Natural killer cell (primary cell): ENCODE data around the gene TSPAN1. TPM values are rescaled to one million over a fixed set of nuclear protein-coding genes. Genes with fewer than 3 reads are reported as not detected.

Source experiments
- ATAC-seq, 3 donors: fragments of 150-1000 bp in 2 of 3; fragments of 200-7000 bp in 1 of 3; cut with Tn5 transposase; 1 replicate in 1 of 3; 2 replicates in 2 of 3; pipeline ENCODE4 v1.10.0; 2021; ENCODE audit warnings: mild to moderate bottlenecking in 2 of 3, moderate library complexity in 2 of 3
- DNase-seq, 2 donors: peaks; one replicate each; pipeline versions ENCODE4 v3.0.0 to v3.0.0-alpha.2; 2013 to 2021; ENCODE audit warnings: mixed read lengths in 1 of 2
- H3K27ac ChIP-seq: one replicate; pipeline ENCODE4 v1.5.1; 2013; ENCODE audit warnings: mild to moderate bottlenecking, low read length
- H3K27me3 ChIP-seq: one replicate; pipeline ENCODE4 v1.6.1; 2013; ENCODE audit warnings: low read length; ENCODE audit not compliant: control insufficient read depth, insufficient read depth
- H3K36me3 ChIP-seq: one replicate; pipeline ENCODE4 v1.6.1; 2013; ENCODE audit warnings: low read length; ENCODE audit not compliant: control insufficient read depth, insufficient read depth
- H3K4me1 ChIP-seq: one replicate; pipeline ENCODE4 v1.6.1; 2013; ENCODE audit warnings: low read length; ENCODE audit not compliant: control insufficient read depth, insufficient read depth
- H3K4me3 ChIP-seq: one replicate; pipeline ENCODE4 v1.5.1; 2013; ENCODE audit warnings: low read length
- H3K9me3 ChIP-seq: one replicate; pipeline ENCODE4 v1.6.1; 2013; ENCODE audit warnings: low read length; ENCODE audit not compliant: control insufficient read depth, insufficient read depth
- H3K27ac Mint-ChIP-seq, 2 donors: one replicate each; pipeline ENCODE4 v1.8.0; 2022; ENCODE audit warnings: mild to moderate bottlenecking in 2 of 2, mixed read lengths in 2 of 2, moderate library complexity in 1 of 2
- H3K27me3 Mint-ChIP-seq, 2 donors: one replicate each; pipeline ENCODE4 v1.8.0; 2022; ENCODE audit warnings: low read depth in 2 of 2, mixed read lengths in 2 of 2
- H3K36me3 Mint-ChIP-seq: one replicate; pipeline ENCODE4 v1.8.0; 2022; ENCODE audit warnings: mixed read lengths
- H3K4me1 Mint-ChIP-seq, 2 donors: one replicate each; pipeline ENCODE4 v1.8.0; 2022; ENCODE audit warnings: mixed read lengths in 2 of 2
- H3K4me3 Mint-ChIP-seq: one replicate; pipeline ENCODE4 v1.8.0; 2022; ENCODE audit warnings: mild to moderate bottlenecking, moderate library complexity, mixed read lengths
- H3K9me3 Mint-ChIP-seq, 2 donors: one replicate each; pipeline ENCODE4 v1.8.0; 2022; ENCODE audit warnings: mixed read lengths in 2 of 2
- WGBS: methylation state at CpG from one replicate; pipeline ENCODE4 v1.1.7; 2013; ENCODE audit warnings: missing lambda C conversion rate; ENCODE audit not compliant: insufficient coverage; 5-methylcytosine and 5-hydroxymethylcytosine counted together
- intact Hi-C: fragments of 100-400 bp; cut with micrococcal nuclease; formaldehyde crosslinking; loops from one replicate; pipeline ENCODE4 v1.14.2; 2022
- total RNA-seq, 4 donors: library from RNA; stranded (reverse); fragments of 120-200 nt in 1 of 4; gene quantifications; one replicate each; pipeline versions ENCODE4 v1.2.3 to v1.2.4, GENCODE V29; 2013 to 2022
- TF ChIP-seq, protein P1 (sequence below): fragments of 200-600 bp; IDR thresholded peaks from one replicate; pipeline ENCODE4 v1.8.0; 2022; ENCODE audit warnings: antibody characterized with exemption

Gene TSPAN1
- total RNA-seq, 3 donors from 2014 or later (not counting 1 experiment from before 2014, with no cell fraction given): not detected

- no peak overlapping the region for H3K27ac ChIP-seq
- no peak overlapping the region for H3K4me3 ChIP-seq
- Mint-ChIP-seq H3K36me3 (no peaks in the 10 kb centered on the region), H3K27me3 (peaks cover 0 to 2% of the 10 kb centered on the region in 2 donors), H3K4me3 (no peak overlapping the region), H3K27ac (no peak overlapping the region), H3K4me1 (no peaks in the 10 kb centered on the region), H3K9me3 (no peaks in the 10 kb centered on the region)
- intact Hi-C loops: no loop called here
- 46% methylated on average over 4 of the region's 4 CpGs for WGBS
- ATAC-seq (no peak), DNase-seq (no peak)
- no peaks in the 10 kb centered on the region for H3K9me3 ChIP-seq
- TF ChIP-seq, protein P1, sequence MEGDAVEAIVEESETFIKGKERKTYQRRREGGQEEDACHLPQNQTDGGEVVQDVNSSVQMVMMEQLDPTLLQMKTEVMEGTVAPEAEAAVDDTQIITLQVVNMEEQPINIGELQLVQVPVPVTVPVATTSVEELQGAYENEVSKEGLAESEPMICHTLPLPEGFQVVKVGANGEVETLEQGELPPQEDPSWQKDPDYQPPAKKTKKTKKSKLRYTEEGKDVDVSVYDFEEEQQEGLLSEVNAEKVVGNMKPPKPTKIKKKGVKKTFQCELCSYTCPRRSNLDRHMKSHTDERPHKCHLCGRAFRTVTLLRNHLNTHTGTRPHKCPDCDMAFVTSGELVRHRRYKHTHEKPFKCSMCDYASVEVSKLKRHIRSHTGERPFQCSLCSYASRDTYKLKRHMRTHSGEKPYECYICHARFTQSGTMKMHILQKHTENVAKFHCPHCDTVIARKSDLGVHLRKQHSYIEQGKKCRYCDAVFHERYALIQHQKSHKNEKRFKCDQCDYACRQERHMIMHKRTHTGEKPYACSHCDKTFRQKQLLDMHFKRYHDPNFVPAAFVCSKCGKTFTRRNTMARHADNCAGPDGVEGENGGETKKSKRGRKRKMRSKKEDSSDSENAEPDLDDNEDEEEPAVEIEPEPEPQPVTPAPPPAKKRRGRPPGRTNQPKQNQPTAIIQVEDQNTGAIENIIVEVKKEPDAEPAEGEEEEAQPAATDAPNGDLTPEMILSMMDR: no peak
- H3K36me3 ChIP-seq: no peaks in the 10 kb centered on the region
- H3K27me3 ChIP-seq: no peaks in the 10 kb centered on the region
- H3K4me1 ChIP-seq: no peaks in the 10 kb centered on the region
Measured at GRCh38 chr1:46173361-46173856, 1.5 kb upstream of the TSPAN1 start.

DNA sequence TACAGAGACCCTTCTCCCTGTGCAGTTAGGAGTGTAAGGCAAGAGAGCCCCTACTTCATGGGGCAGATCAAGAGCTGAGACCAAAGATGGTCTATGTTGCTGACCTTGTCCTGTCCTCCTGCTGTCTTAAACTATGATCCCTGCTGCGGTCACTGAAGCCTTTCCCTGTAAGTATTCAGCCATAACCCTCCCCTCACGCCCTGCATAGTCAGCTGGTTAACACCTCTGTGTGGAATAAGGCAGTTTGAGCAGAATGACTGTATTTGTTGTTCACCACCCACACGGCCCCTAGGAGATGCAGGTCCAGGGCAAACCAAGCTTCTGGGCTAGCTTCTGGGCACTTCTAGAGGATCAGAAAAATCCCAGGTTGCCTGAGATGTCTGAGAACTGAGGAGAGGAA is 356 bp downstream of the TSPAN1 start:
- no peak overlapping the region for H3K4me3 Mint-ChIP-seq

DNA sequence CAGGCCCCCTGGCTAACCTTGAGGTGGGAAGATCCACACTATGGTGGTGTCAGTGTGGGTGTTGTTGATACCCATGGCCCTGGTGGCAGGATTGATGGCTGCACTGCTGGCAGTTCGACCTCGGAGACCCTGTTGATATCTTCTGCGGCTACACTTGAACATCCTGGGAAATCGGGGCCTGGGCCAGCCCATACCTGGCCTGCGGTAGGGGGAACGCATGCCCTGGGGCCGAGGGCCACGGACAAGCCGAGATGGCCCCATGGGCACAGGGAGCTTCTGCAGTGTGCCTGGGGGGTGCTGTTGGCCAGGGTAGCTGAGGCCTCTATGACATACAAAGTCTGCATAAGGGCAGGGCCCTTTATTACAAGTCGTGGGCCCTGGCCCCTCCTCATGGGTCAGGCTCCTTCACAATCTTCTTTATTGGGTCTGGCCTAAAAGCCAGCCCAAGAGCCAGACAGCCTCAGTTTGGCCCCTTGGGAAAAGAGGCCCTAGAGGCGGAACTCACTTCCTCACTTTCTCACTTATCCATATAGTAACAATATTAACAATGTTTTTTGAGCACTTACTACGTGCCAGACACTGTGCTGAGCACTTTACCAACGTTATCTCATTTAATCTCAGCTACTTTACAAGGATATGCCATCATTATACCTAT is 1.5 kb downstream of the TSPAN1 start, which contains the start of gene P3R3URF:
Gene P3R3URF, minus strand, starts transcription at position 278 of the 655 bp plus-strand sequence. Its CDS starts 17 bp downstream, at position 261.
- H3K27me3 Mint-ChIP-seq: no peaks in the 10 kb centered on the region
- no peaks in the 10 kb centered on the region for H3K4me1 Mint-ChIP-seq
- ATAC-seq: no peak
- H3K36me3 Mint-ChIP-seq: no peaks in the 10 kb centered on the region
- H3K27ac Mint-ChIP-seq: no peak within 1 kb of the TSS
- H3K36me3 ChIP-seq: no peaks in the 10 kb centered on the region
- H3K4me3 Mint-ChIP-seq: no peak within 1 kb of the TSS
- intact Hi-C loops: no loop called here
- TF ChIP-seq, protein P1: no peak
- no peak within 1 kb of the TSS for H3K27ac ChIP-seq
- no peaks in the 10 kb centered on the region for H3K27me3 ChIP-seq
- no peak within 1 kb of the TSS for H3K4me3 ChIP-seq
- 86% methylated on average over 13 of the region's 13 CpGs for WGBS
- DNase-seq: no peak
- H3K4me1 ChIP-seq: peaks cover 3% of the 10 kb centered on the region
- no peaks in the 10 kb centered on the region for H3K9me3 Mint-ChIP-seq
- H3K9me3 ChIP-seq: no peaks in the 10 kb centered on the region

More for the DNA sequence above, 356 bp downstream of the TSPAN1 start:
- H3K27ac ChIP-seq: no peak overlapping the region
- H3K36me3 ChIP-seq: no peaks in the 10 kb centered on the region
- Mint-ChIP-seq H3K27ac (no peak overlapping the region), H3K27me3 (peaks cover 0 to 2% of the 10 kb centered on the region in 2 donors), H3K4me1 (no peaks in the 10 kb centered on the region), H3K36me3 (no peaks in the 10 kb centered on the region), H3K9me3 (no peaks in the 10 kb centered on the region)
- no peak for DNase-seq
- H3K27me3 ChIP-seq: no peaks in the 10 kb centered on the region
- intact Hi-C loops: no loop called here
- TF ChIP-seq, protein P1: no peak
- no peaks in the 10 kb centered on the region for H3K9me3 ChIP-seq
- H3K4me3 ChIP-seq: no peak overlapping the region
- 60% methylated on average over 3 of the region's 3 CpGs for WGBS
- ATAC-seq: no peak
- peaks cover 3% of the 10 kb centered on the region for H3K4me1 ChIP-seq
